OCI-LY7 (cell line): ENCODE data around the gene DBN1. TPM values are rescaled to one million over a fixed set of nuclear protein-coding genes. Genes with fewer than 3 reads are reported as not detected.

ENCODE experiments used
- BruUV-seq: library from RNA; stranded (reverse); fragments of 400-500 nt; replicated peaks from 2 replicates; lab custom pipeline; 2021; lab: Mats Ljungman, UMichigan
- CTCF ChIA-PET: fragments of 300-600 bp; sonication (Branson Sonifier 250); formaldehyde crosslinking; loops from one replicate; lab custom pipeline; 2022; ENCODE audit warnings: antibody characterized with exemption; ENCODE audit not compliant: unreplicated experiment; lab: Charles Lee
- POLR2A ChIA-PET: fragments of 300-600 bp; sonication (Branson Sonifier 250); formaldehyde crosslinking; loops from one replicate; lab custom pipeline; 2022; ENCODE audit warnings: antibody characterized with exemption; lab: Charles Lee
- DNase-seq: peaks from one replicate; pipeline ENCODE4 v3.0.0-alpha.2; 2015; ENCODE audit warnings: low spot score
- H2AFZ ChIP-seq: fragments of 200-600 bp; sonication (generic), shearing (Covaris generic); 2 replicates; pipeline ENCODE4 v1.6.1; 2014; ENCODE audit warnings: mild to moderate bottlenecking, antibody characterized with exemption, low read length, moderate library complexity
- H3K27ac ChIP-seq: fragments of 200-600 bp; sonication (generic); 2 replicates; pipeline ENCODE4 v1.5.1; 2014; ENCODE audit warnings: mixed run types, low read depth, mild to moderate bottlenecking, moderate library complexity, low read length, inconsistent platforms; ENCODE audit not compliant: poor library complexity, severe bottlenecking
- H3K36me3 ChIP-seq: fragments of 200-600 bp; sonication (generic); 2 replicates; pipeline ENCODE4 v1.6.1; 2014; ENCODE audit warnings: mild to moderate bottlenecking, antibody characterized with exemption, low read length, moderate library complexity, mixed read lengths; ENCODE audit not compliant: insufficient read depth
- H3K4me1 ChIP-seq: fragments of 200-600 bp; sonication (generic); 2 replicates; pipeline ENCODE4 v1.5.1; 2014; ENCODE audit warnings: mild to moderate bottlenecking, low read length; ENCODE audit not compliant: insufficient read depth, poor library complexity, severe bottlenecking
- H3K4me2 ChIP-seq: fragments of 200-600 bp; sonication (generic); 2 replicates; pipeline ENCODE4 v1.6.1; 2014; ENCODE audit warnings: mild to moderate bottlenecking, low read length
- H3K4me3 ChIP-seq: fragments of 200-600 bp; sonication (generic); 2 replicates; pipeline ENCODE4 v1.5.1; 2014; ENCODE audit warnings: mild to moderate bottlenecking, low read depth, low read length; ENCODE audit not compliant: poor library complexity, severe bottlenecking
- H3K79me2 ChIP-seq: fragments of 200-600 bp; sonication (generic); 2 replicates; pipeline ENCODE4 v1.6.1; 2016; ENCODE audit warnings: low read depth, mild to moderate bottlenecking, low read length, moderate library complexity, mixed read lengths; ENCODE audit not compliant: insufficient read depth
- H3K9me2 ChIP-seq: fragments of 200-600 bp; sonication (generic); 2 replicates; pipeline ENCODE4 v1.6.1; 2016; ENCODE audit warnings: mild to moderate bottlenecking, low read length, mixed read lengths; ENCODE audit not compliant: insufficient read depth
- H3K9me3 ChIP-seq: fragments of 200-600 bp; sonication (generic); 2 replicates; pipeline ENCODE4 v1.6.1; 2014; ENCODE audit warnings: mild to moderate bottlenecking, mixed run types, low read length, mixed read lengths
- H4K20me1 ChIP-seq: fragments of 200-600 bp; sonication (generic); 2 replicates; pipeline ENCODE4 v1.6.1; 2014; ENCODE audit warnings: mild to moderate bottlenecking, antibody characterized with exemption, low read length, moderate library complexity, mixed read lengths; ENCODE audit not compliant: insufficient read depth
- EZH2phosphoT487 ChIP-seq: fragments of 200-600 bp; sonication (generic); IDR thresholded peaks from 2 replicates; pipeline ENCODE4 v1.6.1; 2018; ENCODE audit warnings: low read depth, borderline replicate concordance, mild to moderate bottlenecking, mixed run types, antibody characterized with exemption, low read length, moderate library complexity, mixed read lengths
- intact Hi-C: fragments of 100-400 bp; cut with micrococcal nuclease; formaldehyde crosslinking; loops from one replicate; pipeline ENCODE4 v1.10.0; 2022; ENCODE audit not compliant: unreplicated experiment
- total RNA-seq, 2 experiments: library from RNA; depleted of rRNA in 1 of 2; stranded (reverse); fragments of >200 nt in 1 of 2; shearing (Covaris generic) in 1 of 2; gene quantifications; 2 replicates each; pipeline ENCODE4 v1.2.3, GENCODE V29; 2014 to 2022
- TF ChIP-seq, protein P1 (sequence below): fragments of 200-600 bp; sonication (generic); conservative IDR thresholded peaks from 2 replicates; pipeline ENCODE4 v1.5.1; 2014; ENCODE audit warnings: mild to moderate bottlenecking, antibody characterized with exemption, low read length, moderate library complexity, mixed read lengths

Gene DBN1
- total RNA-seq, 2 experiments from 2014 or later: 11.7 to 22.0 TPM

DNA sequence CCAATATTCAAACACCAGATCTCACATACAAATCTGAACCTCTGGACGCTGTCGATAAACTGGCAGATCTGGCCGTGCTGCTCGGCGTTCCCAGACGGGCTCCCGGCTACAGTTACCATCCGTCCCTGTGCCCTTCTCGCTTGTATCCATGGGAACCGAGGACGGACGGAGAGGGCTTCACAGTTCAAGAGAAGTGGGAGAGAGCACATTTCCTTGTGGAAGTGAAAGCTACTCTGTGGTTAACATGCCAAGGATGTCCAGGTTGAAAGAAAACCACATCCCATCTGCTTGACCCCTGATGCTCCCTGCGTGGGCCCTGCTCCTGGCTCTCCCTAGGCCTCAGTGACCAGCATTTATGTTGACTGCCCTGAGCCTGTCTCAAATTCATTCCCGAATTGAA, 6.3 kb upstream of the DBN1 start:
- no peak overlapping the region for H2AFZ ChIP-seq
- TF ChIP-seq EZH2phosphoT487: no peak
- TF ChIP-seq, protein P1, sequence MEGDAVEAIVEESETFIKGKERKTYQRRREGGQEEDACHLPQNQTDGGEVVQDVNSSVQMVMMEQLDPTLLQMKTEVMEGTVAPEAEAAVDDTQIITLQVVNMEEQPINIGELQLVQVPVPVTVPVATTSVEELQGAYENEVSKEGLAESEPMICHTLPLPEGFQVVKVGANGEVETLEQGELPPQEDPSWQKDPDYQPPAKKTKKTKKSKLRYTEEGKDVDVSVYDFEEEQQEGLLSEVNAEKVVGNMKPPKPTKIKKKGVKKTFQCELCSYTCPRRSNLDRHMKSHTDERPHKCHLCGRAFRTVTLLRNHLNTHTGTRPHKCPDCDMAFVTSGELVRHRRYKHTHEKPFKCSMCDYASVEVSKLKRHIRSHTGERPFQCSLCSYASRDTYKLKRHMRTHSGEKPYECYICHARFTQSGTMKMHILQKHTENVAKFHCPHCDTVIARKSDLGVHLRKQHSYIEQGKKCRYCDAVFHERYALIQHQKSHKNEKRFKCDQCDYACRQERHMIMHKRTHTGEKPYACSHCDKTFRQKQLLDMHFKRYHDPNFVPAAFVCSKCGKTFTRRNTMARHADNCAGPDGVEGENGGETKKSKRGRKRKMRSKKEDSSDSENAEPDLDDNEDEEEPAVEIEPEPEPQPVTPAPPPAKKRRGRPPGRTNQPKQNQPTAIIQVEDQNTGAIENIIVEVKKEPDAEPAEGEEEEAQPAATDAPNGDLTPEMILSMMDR: no peak
- ChIA-PET CTCF (no interaction called here), POLR2A (no interaction called here)
- H3K4me2 ChIP-seq: no peak overlapping the region
- H3K79me2 ChIP-seq: no peaks in the 10 kb centered on the region
- no peak for DNase-seq
- H3K4me3 ChIP-seq: no peak overlapping the region
- H3K9me2 ChIP-seq: no peaks in the 10 kb centered on the region
- BruUV-seq: no TSS peak
- H3K27ac ChIP-seq: no peak overlapping the region
- H3K36me3 ChIP-seq: no peaks in the 10 kb centered on the region
- no peaks in the 10 kb centered on the region for H3K4me1 ChIP-seq
- intact Hi-C loops: no loop called here
- no peaks in the 10 kb centered on the region for H4K20me1 ChIP-seq
- H3K9me3 ChIP-seq: no peaks in the 10 kb centered on the region

DNA sequence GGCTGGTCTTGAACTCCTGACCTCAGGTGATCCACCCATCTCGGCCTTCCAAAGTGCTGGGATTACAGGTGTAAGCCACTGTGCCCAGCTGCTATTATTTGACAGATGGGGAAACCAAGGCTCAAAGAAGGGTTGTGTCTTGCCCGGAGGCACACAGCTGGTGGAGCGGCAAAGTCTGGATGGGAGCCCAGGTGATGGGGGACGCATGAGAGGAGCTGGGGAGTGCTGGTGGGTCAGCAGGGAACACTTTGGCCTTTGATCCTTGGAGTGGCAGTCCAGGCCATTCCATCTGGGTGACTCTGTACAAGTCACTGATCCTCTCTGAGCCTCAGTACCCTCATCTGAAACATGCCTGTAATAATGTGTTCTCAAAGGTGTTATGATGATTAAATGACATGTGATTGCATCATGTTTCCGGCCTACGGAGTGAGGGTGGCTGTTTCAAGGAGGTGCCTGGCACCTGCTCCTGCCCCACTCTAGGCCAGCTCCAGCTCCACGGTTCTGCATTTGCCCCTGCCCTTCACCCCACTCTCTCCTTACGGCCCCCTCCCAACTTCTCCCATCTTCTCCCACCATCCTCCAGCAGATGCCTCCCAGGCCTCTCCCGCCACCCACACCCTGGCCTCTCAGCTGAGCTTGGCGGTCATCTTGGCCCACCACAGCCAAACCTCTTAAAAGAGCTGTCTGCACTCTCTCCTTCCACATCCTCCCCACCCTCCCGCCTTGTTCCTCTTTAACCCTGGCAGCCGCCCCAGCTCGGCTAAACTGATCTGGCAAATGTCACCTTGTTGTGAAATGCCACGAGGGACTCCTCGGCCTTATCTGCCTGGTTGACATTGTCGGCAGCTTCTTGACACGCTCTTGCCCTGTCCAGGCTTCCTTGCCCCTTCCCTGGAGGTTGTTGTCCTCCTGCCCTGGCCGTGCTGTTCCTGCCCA, 5.5 kb upstream of the DBN1 start:
- no peak overlapping the region for H3K4me2 ChIP-seq
- CTCF ChIA-PET: no interaction called here
- H3K27ac ChIP-seq: no peak overlapping the region

More for the DNA sequence above, 5.5 kb upstream of the DBN1 start:
- no peaks in the 10 kb centered on the region for H3K9me2 ChIP-seq
- POLR2A ChIA-PET: interaction anchor here (0.6 to 1.6 kb wide), 2 partner anchors 30 to 55 kb away, joined by 3 to 4 read pairs; no protein-coding TSS in a partner anchor
- H3K4me1 ChIP-seq: no peaks in the 10 kb centered on the region
- H3K36me3 ChIP-seq: no peaks in the 10 kb centered on the region
- DNase-seq: no peak
- no TSS peak for BruUV-seq
- intact Hi-C loops: no loop called here
- no peaks in the 10 kb centered on the region for H3K79me2 ChIP-seq
- H3K4me3 ChIP-seq: no peak overlapping the region
- no peaks in the 10 kb centered on the region for H4K20me1 ChIP-seq
- no peaks in the 10 kb centered on the region for H3K9me3 ChIP-seq
- TF ChIP-seq EZH2phosphoT487: no peak
- TF ChIP-seq, protein P1: no peak
- no peak overlapping the region for H2AFZ ChIP-seq
